ENCODE results near the gene HDHD5. TPM values are rescaled to one million over a fixed set of nuclear protein-coding genes. Genes with fewer than 3 reads are reported as not detected.

Gene HDHD5
- total RNA-seq, 1 donor from 2014 or later = 52.6 TPM

DNA sequence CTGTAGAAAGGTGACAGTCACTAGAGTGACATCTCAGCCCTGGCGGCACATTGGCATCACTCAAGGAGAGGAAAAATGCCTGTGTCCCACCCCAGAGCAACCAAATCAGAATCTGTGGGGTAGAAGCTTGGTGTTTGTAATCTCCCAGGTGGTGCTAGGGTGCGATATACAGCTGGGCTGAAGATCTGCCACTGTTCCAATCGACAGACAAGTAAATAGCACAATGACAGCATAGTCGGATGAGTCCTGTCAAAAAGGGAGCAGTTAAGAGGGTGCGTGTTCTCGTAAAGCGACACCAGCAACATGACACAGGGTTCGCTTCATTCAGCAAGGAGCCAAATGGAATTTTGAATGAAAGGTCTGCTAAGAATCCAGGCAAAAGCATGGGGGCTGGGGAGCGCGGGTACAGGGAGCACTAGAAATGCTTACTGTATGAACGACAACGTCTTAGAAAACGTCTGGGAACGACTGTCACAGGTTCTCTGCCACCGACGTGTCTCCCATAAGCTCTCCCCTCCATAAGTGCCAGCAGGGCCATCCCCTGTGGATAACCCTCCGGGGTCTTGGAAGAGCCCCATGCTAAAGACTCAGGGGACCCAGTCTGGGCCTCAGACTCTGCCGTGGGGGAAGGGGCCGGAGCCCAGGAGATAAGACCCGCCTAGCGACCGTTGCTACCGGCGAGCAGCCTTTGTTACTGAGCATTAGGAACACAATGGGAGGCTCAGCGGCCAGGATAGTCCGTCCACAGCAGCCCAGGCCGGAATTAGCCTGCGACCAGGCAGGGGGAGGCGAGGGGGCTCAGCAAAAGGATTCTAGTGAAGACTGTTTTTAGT, 39.3 kb upstream of the HDHD5 start:
- intact Hi-C loops (cut with micrococcal nuclease) = no loop called here

DNA sequence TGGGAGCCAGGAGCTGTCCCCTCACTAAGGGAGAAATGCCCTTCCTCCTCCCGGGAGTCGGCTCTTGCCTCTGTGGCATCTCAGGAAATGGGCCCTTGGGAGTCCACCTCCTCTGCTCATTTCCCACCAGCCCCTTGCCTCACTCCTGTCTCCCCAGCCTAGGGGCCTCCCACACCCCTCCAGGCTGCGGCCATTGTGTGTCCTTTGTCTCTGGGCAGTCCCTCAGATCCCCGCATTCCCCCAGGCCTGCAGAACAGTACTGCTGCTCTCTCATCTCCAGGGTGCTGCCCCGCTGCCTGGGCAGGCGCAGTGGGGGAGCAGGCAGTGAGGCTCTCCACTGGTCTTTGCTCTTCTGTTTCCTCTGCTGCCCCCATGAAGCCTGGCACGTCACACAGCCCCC, 35.1 kb upstream of the HDHD5 start:
- intact Hi-C loops (cut with micrococcal nuclease) = no loop called here
- TF ChIP-seq, protein P1, sequence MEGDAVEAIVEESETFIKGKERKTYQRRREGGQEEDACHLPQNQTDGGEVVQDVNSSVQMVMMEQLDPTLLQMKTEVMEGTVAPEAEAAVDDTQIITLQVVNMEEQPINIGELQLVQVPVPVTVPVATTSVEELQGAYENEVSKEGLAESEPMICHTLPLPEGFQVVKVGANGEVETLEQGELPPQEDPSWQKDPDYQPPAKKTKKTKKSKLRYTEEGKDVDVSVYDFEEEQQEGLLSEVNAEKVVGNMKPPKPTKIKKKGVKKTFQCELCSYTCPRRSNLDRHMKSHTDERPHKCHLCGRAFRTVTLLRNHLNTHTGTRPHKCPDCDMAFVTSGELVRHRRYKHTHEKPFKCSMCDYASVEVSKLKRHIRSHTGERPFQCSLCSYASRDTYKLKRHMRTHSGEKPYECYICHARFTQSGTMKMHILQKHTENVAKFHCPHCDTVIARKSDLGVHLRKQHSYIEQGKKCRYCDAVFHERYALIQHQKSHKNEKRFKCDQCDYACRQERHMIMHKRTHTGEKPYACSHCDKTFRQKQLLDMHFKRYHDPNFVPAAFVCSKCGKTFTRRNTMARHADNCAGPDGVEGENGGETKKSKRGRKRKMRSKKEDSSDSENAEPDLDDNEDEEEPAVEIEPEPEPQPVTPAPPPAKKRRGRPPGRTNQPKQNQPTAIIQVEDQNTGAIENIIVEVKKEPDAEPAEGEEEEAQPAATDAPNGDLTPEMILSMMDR (IDR thresholded peaks at IDR 0.05; ENCODE audit: borderline replicate concordance) = no peak
- H3K4me1 ChIP-seq = peaks cover 11% of the 10 kb centered on the region
- H3K36me3 ChIP-seq = peaks cover 17% of the 10 kb centered on the region
- no peak for DNase-seq
- no peaks in the 10 kb centered on the region for H3K27me3 ChIP-seq (ENCODE audit: low read depth)
- no peak overlapping the region for H3K4me3 ChIP-seq
- H3K9me3 ChIP-seq (replicated peaks) = no peaks in the 10 kb centered on the region
- H3K27ac ChIP-seq (replicated peaks) = no peak overlapping the region

More for the DNA sequence above, 39.3 kb upstream of the HDHD5 start:
- H3K4me3 ChIP-seq = peak overlapping the region; percentile 62
- TF ChIP-seq, protein P1 (IDR thresholded peaks at IDR 0.05; ENCODE audit: borderline replicate concordance) = no peak
- H3K27me3 ChIP-seq (ENCODE audit: low read depth) = no peaks in the 10 kb centered on the region
- peak overlapping the region; percentile 88 for H3K27ac ChIP-seq (replicated peaks)
- peak; percentile 63 for DNase-seq
- H3K4me1 ChIP-seq = peaks cover 19% of the 10 kb centered on the region
- no peaks in the 10 kb centered on the region for H3K36me3 ChIP-seq
- no peaks in the 10 kb centered on the region for H3K9me3 ChIP-seq (replicated peaks)

DNA sequence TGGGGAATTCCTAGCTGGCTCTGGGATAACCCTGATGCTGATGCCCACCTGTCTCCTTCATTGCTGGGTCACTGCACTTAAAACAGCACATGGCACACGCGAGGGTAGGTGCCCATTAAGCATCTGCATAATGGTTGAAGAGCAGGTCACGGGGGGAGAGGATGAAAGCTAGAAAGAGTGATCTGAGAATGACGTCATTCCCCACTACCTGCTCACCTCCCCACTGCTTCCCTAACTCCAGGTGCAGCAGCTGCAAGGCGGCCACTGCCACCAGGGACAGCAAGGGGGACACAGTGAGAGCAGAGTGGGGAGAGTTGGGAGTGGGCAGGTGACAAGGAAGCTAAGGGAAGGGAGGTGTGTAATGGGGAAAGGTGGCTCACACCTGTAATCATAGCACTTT, 33.1 kb upstream of the HDHD5 start:
- Histone ChIP-seq H3K4me1 (no peaks in the 10 kb centered on the region), H3K27ac (replicated peaks) (no peak overlapping the region), H3K36me3 (peaks cover 26% of the 10 kb centered on the region), H3K9me3 (replicated peaks) (no peaks in the 10 kb centered on the region), H3K4me3 (no peak overlapping the region), H3K27me3 (ENCODE audit: low read depth) (no peaks in the 10 kb centered on the region)
- TF ChIP-seq, protein P1 (IDR thresholded peaks at IDR 0.05; ENCODE audit: borderline replicate concordance) = no peak
- intact Hi-C loops (cut with micrococcal nuclease) = no loop called here
- no peak for DNase-seq

DNA sequence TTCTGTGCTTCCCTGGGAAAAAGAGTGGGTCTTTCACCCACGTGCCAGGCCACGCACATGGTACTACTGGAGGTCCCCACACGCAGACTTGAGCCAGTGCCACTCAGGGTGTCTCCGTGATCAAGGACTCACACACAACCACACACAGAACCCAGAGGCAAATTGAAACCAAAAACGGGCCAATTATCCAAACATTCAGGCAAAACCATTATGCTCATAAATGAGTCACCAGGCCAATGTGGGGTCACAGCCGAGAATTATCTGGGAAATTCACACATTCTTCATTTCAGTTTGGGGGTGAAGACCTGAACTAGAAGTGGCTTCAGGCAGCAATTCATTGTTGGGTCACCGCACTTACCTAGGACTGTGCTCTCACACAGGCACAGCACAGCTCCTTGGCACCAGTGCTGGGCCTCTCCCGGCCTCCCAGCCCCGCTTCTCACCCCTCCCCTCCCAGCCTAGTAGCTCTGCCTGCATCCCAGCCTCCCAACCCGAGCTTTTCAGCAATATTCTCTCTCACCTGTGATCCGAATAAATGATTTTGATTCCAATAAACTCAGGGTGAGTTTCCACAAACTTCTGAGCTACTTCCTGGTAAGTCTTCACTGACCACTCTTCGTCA, 32.2 kb upstream of the HDHD5 start:
- intact Hi-C loops (cut with micrococcal nuclease) = no loop called here
- Histone ChIP-seq H3K4me1 (no peaks in the 10 kb centered on the region), H3K36me3 (peaks cover 27% of the 10 kb centered on the region), H3K4me3 (no peak overlapping the region), H3K27ac (replicated peaks) (no peak overlapping the region), H3K27me3 (ENCODE audit: low read depth) (no peaks in the 10 kb centered on the region), H3K9me3 (replicated peaks) (no peaks in the 10 kb centered on the region)
- no peak for DNase-seq
- TF ChIP-seq, protein P1 (IDR thresholded peaks at IDR 0.05; ENCODE audit: borderline replicate concordance) = no peak

DNA sequence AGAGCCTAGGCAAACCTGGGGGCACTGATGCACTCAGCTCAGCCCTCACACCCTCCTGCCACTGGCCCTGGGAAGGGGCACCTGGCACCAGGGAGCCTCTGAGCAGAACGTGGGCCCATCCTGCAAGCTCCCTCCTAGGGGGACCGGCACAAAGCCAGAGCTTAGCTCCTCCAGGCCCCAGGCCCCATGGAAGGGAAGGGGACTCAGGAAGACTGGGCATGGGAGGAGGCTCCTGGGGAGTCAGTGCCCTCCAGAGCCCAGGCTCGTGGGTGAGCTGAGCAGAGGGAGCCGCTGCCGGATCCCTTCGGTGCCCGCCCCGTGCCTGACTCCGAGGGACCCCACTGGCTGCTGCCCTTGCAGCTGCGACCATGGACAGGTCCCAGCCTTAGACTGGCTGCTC, 31.6 kb upstream of the HDHD5 start:
- no peaks in the 10 kb centered on the region for H3K9me3 ChIP-seq (replicated peaks)
- TF ChIP-seq, protein P1 (IDR thresholded peaks at IDR 0.05; ENCODE audit: borderline replicate concordance) = no peak
- no peak overlapping the region for H3K27ac ChIP-seq (replicated peaks)
- H3K27me3 ChIP-seq (ENCODE audit: low read depth) = no peaks in the 10 kb centered on the region
- no peak overlapping the region for H3K4me3 ChIP-seq
- DNase-seq = no peak
- intact Hi-C loops (cut with micrococcal nuclease) = no loop called here
- no peaks in the 10 kb centered on the region for H3K4me1 ChIP-seq
- peaks cover 31% of the 10 kb centered on the region for H3K36me3 ChIP-seq
